ENCODE results near the gene AK9. TPM values are rescaled to one million over a fixed set of nuclear protein-coding genes. Genes with fewer than 3 reads are reported as not detected.
"Not testable (repeated sequence)": the region's sequence is repeated elsewhere in the genome, so short reads cannot be mapped to it uniquely, and the experiment has no call there.

Gene AK9
- total RNA-seq, 1 donor from 2014 or later: 0.75 TPM

DNA sequence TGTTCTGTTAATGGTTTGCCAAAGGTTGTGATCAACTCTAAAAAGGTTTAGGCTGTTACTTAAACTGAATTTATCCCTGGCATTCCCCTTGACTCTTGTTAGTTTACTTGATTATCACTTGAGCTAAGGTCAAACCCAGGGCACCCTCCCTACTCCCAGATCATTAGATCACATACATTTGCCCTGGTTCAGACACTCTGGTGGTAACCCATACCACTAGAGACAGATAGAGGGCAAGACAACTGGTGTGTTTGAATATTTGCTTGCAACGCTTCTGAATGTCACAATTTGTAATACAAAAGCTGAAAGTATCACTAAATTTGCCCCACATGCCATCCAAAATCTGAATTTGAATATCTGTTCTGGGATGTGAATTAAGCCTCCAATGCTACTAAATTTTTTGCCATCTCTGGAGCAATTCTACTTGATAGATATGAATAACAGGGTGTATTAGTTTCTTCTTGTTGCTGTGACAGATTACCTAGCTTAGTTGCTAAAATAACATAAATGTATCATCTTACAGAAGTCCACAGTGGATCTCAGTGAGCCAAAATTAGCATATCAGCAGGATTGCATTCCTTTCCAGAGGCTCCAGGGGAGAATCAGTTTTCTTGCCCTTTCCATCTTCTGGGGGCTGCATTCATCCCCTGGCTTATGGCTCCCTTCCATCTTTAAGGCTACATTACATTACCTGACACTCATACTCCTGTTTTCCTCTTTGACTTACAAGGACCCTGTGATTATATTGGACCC lies 45.4 kb upstream of the AK9 start:
- Histone ChIP-seq H3K9me3 (no peaks in the 10 kb centered on the region), H3K27me3 (no peaks in the 10 kb centered on the region), H3K27ac (no peak overlapping the region), H3K4me1 (no peaks in the 10 kb centered on the region), H3K36me3 (peaks cover 21 to 53% of the 10 kb centered on the region in 2 donors), H3K4me3 (no peak overlapping the region)
- TF ChIP-seq, protein P1, sequence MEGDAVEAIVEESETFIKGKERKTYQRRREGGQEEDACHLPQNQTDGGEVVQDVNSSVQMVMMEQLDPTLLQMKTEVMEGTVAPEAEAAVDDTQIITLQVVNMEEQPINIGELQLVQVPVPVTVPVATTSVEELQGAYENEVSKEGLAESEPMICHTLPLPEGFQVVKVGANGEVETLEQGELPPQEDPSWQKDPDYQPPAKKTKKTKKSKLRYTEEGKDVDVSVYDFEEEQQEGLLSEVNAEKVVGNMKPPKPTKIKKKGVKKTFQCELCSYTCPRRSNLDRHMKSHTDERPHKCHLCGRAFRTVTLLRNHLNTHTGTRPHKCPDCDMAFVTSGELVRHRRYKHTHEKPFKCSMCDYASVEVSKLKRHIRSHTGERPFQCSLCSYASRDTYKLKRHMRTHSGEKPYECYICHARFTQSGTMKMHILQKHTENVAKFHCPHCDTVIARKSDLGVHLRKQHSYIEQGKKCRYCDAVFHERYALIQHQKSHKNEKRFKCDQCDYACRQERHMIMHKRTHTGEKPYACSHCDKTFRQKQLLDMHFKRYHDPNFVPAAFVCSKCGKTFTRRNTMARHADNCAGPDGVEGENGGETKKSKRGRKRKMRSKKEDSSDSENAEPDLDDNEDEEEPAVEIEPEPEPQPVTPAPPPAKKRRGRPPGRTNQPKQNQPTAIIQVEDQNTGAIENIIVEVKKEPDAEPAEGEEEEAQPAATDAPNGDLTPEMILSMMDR (IDR thresholded peaks at IDR 0.05): no peak
- DNase-seq (ENCODE audit: low spot score in 2 of 2): no peak
- intact Hi-C loops (cut with DNase I): no loop called here

DNA sequence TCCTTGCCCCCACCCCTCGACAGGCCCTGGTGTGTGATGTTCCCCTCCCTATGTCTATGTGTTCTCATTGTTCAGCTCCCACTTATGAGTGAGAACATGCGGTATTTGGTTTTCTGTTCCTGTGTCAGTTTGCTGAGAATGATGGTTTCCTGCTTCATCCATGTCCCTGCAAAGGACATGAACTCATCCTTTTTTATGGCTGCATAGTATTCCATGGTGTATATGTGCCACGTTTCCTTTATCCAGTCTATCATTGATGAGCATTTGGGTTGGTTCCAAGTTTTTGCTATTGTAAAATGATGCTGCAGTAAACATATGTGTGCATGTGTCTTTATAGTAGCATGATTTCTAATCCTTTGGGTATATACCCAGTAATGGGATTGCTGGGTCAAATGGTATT lies 34.2 kb upstream of the AK9 start:
- DNase-seq (ENCODE audit: low spot score in 2 of 2); H3K27ac ChIP-seq; intact Hi-C loops (cut with DNase I); H3K4me3 ChIP-seq; H3K9me3 ChIP-seq; H3K36me3 ChIP-seq; H3K27me3 ChIP-seq: not testable (repeated sequence)
- peaks cover 0 to 17% of the 10 kb centered on the region in 2 donors for H3K4me1 ChIP-seq

DNA sequence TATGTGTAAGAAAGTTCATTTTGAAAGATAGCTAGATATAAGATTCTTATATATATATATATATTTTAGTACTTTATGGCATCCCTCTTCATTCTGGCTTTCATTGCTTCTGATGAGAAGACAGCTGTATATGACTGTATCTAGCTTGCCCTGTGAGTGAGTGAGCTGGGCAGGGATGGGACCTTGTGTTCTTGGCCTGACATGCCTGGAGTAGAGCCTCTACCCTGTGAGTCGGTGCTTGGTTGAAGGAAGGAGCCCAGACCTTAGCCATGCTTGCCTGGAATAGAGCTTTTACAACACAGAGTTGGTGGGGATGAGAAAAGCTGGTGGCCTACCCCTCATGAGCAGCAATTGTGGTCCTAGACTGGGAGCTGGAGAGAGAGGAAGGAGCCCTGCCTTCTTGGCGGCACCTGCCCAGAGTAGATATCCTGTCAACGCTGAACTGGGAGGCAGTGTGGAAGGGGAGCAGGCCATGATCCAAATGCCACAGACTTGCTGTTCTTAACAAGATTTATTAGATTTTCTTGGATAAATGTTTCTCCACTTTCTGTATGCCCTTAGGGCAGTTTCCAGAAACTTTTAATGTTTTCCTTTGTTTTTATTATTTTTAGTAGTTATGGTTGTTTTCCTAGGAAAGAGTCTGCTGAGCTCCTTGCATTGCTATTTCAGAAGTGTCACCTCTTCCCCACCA lies 31.7 kb upstream of the AK9 start:
- Histone ChIP-seq H3K4me1 (peaks cover 0 to 17% of the 10 kb centered on the region in 2 donors), H3K4me3 (no peak overlapping the region), H3K27ac (peak overlapping the region; percentile 82), H3K36me3 (peaks cover 0 to 9% of the 10 kb centered on the region in 2 donors), H3K9me3 (no peaks in the 10 kb centered on the region), H3K27me3 (no peaks in the 10 kb centered on the region)
- no peak for DNase-seq (ENCODE audit: low spot score in 2 of 2)
- TF ChIP-seq, protein P1 (IDR thresholded peaks at IDR 0.05): no peak
- intact Hi-C loops (cut with DNase I): no loop called here

DNA sequence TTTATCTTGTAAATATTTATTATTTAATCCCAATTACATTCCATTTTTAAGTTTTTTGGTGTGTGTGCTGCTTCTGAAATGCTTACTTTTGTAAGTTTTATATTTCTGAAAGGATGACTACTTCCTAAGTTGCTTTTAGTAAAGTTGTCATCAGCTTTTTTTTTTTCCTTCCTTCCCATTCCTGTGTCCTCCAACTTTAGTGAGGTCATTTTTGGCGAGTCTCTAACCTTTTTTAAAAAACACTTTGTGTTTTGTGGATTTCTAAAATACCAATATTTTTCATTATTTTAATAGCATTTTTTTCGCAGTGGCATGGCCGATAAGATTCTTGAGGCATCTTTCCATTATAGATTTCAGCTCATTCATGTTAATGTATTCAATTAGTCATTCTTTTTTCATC lies 31.0 kb upstream of the AK9 start:
- Histone ChIP-seq H3K4me3 (no peak overlapping the region), H3K27ac (peak overlapping the region; percentile 82), H3K36me3 (peaks cover 0 to 16% of the 10 kb centered on the region in 2 donors), H3K4me1 (peaks cover 0 to 17% of the 10 kb centered on the region in 2 donors), H3K27me3 (no peaks in the 10 kb centered on the region), H3K9me3 (no peaks in the 10 kb centered on the region)
- TF ChIP-seq, protein P1 (IDR thresholded peaks at IDR 0.05): no peak
- no peak for DNase-seq (ENCODE audit: low spot score in 2 of 2)
- intact Hi-C loops (cut with DNase I): no loop called here

DNA sequence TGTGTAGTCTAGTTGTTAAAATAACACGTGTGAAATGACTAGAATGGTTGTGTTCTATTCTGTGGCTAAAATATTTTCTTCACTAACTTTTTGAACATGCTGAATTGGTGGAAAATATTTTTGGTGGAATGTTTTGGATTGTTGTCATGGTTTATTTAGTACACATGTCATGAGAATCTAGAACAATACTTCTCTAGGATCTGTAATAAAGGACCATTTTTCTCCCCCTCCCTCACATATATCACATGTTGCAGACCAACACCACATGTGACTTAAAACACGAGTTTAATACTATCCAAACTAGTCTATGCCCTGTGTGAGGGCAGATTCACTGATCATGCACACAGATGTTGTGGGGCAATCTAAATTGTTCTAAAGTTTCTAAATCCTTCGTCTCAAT lies 29.3 kb upstream of the AK9 start:
- H3K27me3 ChIP-seq: no peaks in the 10 kb centered on the region
- H3K27ac ChIP-seq: no peak overlapping the region
- H3K4me3 ChIP-seq: no peak overlapping the region
- H3K4me1 ChIP-seq: peaks cover 0 to 17% of the 10 kb centered on the region in 2 donors
- intact Hi-C loops (cut with DNase I): no loop called here
- no peak for DNase-seq (ENCODE audit: low spot score in 2 of 2)
- H3K9me3 ChIP-seq: no peaks in the 10 kb centered on the region
- peaks cover 0 to 16% of the 10 kb centered on the region in 2 donors for H3K36me3 ChIP-seq
- TF ChIP-seq, protein P1 (IDR thresholded peaks at IDR 0.05): no peak

DNA sequence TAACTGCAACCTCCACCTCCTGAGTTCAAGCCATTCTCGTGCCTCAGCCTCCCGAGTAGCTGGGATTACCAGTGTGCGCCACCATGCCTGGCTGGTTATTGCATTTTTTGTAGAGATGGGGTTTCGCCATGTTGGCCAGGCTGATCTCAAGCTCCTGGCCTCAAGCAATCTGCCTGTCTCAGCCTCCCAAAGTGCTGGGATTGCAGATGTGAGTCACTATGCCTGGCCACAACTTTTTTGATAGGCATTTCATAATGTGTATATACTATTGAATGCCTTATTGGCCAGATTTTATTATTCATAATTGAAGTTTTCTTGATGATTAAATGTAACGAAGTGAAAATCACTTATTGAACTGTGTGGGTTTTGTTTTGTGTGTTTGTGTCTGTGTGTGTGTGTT lies 28.0 kb upstream of the AK9 start:
- no peak for DNase-seq (ENCODE audit: low spot score in 2 of 2)
- Histone ChIP-seq H3K4me3 (no peak overlapping the region), H3K27ac (no peak overlapping the region), H3K9me3 (no peaks in the 10 kb centered on the region), H3K4me1 (peaks cover 0 to 17% of the 10 kb centered on the region in 2 donors), H3K36me3 (peaks cover 0 to 16% of the 10 kb centered on the region in 2 donors), H3K27me3 (no peaks in the 10 kb centered on the region)
- intact Hi-C loops (cut with DNase I): no loop called here
- TF ChIP-seq, protein P1 (IDR thresholded peaks at IDR 0.05): no peak

All from ascending aorta (tissue), 2 donors.